Fibroblast of skin of right quadriceps (primary cell): ENCODE data around the gene CLDND1.
A peak's percentile ranks its signal among the peaks of the same experiment; 100 is the strongest.
"Not testable (repeated sequence)": the region's sequence is repeated elsewhere in the genome, so short reads cannot be mapped to it uniquely, and the experiment has no call there.

Experiments
- DNase-seq: peaks from one replicate; pipeline ENCODE4 v3.0.0-alpha.2; 2013

The CLDND1 gene

DNA sequence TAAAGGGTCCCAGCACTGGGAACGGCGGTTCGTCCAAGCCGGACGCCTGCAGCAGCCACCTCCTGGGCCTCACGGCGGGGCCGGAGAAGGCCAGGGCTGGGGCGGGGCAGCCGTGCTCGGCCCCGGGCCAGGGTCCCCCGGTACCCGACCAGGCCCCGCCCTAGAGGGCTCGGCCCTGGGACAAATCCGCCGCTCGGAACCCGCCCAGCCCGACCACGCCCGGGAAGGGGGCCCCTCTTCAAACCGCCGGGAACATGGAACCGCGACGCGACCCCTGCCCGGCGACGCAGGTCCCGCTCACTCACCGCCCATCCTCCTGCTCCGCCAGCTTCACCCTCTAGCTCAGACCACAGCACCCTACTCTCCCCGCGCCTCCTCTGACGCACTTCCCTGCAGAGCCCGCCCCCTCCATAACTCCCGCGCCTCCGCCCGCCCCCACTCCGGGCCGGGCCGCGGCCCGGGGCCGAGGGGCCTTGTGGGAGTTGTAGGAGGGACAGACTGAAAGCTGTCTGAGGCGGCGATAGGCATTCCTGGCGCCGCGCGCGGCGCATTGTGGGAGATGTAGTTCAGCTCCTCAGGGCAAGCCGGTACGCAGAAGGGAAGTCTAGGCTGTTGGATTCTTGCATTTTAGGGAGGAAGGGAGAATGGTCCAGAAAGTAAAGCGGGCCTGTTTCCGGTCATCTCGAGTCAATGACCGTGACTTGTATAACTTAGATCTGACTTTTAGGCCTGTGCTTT, at the start of gene CLDND1:
Gene CLDND1, minus strand, starts transcription at position 359 of the 738 bp plus-strand sequence. CDS start 1,478 bp downstream, outside the sequence.
- peak; percentile 97 for DNase-seq

DNA sequence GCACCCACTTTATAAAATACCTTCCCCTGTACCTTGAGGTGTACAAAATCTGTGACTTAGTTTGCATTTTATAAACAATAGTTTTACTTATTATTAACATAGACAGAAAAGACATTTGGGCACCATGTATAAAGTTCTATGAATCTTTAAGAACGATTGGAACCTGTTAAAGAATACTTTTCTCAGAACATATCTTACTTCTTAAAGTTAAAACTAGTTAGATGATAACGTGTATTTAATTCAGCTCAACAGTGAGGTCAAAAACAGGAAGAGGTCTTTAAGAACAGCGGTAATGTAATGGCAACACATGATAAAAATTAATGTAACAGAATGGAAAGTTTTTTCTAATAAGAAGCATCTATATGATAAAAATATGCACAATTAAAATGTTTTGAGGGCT, 45.7 kb upstream of the CLDND1 start:
- DNase-seq, result no peak

DNA sequence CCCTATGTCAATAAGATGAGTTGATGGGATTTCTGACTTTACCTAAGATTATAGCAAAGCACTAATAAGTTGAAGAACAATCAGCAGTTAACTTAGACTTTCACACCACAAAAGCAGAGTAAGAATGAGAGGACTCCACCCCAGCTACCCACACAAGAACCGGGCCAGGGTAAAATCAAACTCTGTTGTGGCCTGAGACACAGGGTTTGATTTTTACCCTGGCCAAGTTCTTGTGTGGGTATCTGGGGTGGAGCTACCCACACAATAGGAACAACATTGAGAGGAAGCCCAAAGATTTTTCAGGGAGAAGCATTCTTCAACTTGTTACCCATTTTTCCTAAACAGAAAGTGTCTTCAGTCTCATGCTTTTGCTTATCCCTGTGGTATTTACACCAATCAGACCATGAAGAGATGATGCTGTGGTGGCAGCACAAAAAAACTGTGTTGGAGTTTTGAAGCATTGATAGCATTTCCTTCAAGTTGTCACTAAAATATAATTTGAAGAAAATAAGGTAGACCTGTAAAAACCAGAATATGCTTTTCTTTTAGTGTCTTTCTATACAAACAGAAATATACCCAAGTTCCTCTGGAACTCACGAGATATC, 45.1 kb upstream of the CLDND1 start:
- no peak for DNase-seq

DNA sequence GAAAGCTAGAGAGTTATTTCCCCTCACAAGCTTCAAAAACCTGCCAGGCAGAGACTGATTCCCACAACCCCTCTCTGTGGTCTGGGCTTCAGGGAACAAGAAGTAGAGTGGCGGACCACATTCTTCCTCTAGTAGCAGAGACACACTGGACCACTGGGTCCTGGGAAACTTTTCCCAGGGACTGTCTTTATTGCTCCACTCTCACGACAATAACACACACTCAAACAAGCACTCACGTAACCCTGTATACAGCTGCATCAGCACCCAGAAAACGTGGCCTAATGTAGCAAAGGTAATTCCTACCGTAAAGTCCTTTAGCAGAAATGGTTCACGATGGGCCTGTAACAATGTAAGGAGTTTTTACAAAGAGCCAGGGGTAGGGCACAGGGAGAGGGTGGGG, 43.1 kb upstream of the CLDND1 start:
- no peak for DNase-seq

DNA sequence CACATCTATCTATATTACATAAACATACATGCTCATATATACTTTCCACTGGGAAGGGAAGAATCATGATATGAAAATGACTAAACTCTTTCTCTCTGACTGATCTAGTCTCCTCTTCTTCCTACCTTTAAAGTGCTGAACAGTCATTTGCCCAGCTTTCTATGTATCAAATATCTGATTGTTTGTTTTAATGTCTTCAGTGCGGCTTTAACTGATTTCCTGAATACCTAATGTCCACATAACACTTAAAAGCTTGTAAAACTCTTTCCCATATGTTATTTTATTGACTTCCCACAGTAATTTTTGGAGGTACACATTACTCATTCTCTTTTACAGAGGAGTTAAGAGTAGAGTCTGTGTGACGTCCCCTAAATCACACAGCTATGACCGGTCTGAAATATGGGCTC, 42.5 kb upstream of the CLDND1 start:
- peak; percentile 9 for DNase-seq

DNA sequence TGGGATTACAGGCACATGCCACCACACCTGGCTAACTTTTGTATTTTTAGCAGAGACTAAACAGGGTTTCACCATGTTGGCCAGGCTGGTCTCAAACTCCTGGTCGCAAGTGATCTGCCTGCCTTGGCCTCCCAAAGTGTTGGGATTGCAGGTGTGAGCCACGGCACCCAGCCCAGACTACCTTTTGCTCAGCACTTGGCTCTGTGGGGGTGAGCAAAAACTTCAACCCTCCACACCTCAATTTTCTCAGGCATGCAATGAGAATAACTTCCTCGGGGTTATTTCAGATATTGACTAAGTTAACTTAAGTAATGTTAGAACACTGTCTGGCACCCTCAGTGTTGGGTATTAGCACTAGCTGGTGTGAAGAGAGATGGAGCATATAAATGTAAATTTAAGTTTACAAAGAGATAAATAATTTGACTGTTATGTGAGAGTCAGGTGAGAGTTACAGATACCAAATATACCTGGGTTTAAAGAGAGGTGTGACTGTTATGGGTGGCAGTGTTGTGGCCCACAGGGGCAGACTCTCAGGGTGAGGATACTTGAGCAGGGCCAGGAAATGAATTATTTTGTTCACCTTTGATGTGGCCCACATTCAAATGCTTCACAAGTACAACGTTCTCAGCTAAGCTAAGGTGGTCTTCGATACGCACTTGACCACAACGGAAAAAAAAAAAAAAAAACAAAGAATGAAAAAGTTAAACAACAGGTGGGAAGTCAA, 41.7 kb upstream of the CLDND1 start:
- DNase-seq, result no peak

DNA sequence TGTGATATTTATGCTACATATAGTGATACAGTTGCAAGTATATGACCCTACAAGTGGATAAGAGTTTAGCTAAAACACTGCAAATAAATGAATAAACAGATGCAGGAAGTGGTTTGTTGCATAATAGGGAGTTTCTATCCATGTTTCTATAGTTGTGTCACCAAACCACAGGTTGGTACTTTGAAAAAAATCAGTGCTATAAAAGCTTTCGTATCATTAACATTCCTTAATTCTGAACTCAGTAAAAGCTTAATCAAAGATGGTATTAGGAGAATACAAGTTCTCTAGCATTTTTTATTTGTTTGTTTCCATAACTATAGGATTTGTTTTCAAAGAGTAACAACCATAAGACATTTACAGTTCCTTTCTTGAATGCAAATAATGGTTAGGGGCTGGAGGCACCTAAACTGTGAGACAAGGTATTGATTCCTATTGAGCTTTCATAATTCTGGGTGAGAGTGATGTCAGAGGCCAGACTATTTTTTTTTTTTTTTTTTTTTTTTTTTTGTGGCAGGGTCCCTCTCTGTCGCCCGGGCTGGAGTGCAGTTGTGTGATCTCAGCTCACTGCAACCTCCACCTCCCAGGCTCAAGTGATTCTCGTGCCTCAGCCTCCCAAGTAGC, 41.1 kb upstream of the CLDND1 start:
- DNase-seq, result peak; percentile 68

DNA sequence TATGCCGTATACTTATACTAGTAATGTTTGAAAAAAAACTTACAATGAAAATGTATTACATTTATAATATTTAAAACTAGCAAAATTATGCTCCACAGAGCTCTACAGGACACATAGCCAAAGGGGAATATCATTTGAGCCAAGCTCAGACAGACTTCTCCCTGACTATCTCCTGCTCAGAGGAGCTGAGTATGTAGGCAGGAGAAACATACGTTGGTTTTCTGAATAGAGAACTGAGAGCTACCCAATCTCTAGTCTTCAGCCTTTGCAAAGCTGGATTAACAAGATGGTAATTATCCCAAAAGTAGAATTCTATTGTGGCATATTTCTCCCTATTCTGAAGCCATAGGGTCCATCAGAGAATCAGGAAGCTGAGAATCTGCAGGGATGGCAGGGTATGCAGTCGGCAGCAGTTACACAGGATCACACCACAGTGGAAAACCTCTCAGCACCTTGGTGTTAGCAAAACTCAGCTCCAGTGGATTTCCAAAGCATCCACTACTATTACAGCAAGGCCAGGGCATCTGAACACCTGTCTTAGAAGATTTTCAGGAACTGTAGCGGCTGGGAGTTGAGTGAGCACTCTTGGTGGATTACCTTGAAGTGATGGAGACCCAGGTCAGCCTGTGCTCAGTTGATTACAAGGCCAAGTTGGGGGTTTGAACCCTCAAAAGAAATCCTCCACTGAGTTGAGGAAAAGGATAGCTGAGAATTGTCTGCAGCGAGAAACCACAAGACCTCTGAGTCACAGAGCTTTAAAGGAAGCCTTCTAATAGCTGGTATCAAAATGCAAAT, 39.2 kb upstream of the CLDND1 start:
- peak; percentile 7 for DNase-seq

DNA sequence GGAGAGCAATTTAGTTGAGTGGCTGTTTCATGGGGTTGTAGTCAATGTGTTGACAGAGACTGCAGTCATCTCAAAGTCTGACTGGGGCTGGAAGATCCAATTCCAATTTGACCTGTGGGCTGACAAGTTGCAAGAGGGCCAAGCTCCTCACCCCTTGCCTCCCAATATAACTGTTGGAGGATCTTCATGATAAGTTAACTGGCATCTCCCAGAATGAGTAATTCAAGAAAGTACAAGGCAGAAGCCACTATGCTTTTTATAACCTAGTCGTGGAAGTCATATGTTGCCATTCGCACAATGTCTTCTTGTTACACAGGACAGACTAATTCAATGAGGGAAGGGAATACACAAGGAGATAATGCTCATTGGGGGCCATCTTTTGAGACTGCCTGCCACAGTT, 38.2 kb upstream of the CLDND1 start:
- no peak for DNase-seq

DNA sequence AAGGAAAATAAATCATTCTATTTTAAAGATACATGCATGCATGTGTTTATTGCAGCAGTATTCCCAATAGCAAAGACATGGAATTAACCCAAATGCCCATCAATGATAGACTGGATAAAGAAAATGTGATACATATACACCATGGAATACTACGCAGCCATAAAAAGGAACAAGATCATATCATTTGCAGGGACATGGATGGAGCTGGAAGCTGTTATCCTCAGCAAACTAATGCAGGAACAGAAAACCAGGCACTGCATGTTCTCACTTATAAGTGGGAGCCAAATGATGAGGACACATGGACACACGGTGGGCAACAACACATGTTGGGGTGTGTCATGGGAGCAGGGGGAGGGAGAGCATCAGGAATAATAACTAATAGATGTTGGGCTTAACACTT, 37.1 kb upstream of the CLDND1 start:
- DNase-seq, result not testable (repeated sequence)

DNA sequence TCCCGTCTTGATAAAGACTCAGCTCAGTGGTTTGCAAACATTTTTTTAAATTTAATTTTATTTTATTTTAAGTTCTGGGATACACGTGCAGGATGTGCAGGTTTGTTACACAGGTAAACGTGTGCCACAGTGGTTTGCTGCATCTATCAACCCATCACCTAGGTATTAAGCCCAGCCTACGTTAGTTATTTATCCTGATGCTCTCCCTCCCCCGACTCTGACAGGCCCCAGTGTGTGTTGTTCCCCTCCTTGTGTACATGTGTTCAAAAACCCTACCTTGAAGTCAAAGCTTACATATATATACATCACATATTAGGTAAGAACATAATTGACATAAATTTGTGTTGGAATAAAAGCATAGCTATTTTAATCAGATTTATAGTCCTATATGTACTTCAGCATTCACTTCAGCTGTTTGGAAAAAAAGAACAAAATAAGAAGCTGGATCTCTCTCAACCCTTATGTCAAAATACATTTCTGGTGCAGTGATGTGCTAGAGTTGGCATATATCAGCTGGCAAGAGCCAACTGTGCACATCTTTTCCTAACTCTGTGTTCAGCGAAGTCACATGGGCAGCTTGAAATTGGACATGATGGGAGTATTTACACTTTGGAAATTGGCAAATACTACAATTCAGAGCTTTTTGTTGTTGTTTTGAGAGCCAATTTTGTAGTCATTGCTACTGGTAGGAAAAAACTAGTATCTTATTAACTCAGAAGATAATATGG, 35.6 kb upstream of the CLDND1 start:
- DNase-seq, result no peak

DNA sequence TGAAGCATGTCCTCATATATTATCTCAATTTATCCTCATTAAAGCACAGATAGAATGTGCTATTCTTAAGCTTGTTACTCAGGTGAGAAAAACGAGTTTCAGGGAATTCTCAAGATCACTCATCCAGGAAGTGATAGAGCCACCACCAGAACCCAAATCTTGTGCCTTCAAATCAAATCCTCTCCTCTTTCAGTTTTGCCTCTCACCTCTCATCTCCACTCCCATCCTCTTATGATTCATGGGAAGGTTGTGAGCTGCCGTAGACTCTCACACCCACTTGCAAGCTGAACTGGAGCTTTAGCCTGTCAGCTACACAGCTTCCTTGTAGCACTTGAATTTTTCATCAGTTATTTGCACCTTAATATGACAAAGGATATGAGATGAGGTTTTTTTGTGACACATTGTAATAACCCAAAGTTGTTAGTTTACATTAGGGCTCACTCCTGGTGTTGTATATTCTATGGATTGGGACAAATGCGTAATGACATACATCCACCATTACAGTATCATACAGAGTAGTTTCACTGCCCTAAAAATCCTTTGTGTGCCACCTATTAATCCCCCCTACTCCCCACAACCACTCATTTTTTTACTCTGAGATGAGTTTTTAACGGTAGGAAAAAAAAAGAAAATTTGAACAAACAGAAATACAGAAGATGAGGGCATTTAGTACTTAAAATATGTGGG, 34.8 kb upstream of the CLDND1 start:
- no peak for DNase-seq

DNA sequence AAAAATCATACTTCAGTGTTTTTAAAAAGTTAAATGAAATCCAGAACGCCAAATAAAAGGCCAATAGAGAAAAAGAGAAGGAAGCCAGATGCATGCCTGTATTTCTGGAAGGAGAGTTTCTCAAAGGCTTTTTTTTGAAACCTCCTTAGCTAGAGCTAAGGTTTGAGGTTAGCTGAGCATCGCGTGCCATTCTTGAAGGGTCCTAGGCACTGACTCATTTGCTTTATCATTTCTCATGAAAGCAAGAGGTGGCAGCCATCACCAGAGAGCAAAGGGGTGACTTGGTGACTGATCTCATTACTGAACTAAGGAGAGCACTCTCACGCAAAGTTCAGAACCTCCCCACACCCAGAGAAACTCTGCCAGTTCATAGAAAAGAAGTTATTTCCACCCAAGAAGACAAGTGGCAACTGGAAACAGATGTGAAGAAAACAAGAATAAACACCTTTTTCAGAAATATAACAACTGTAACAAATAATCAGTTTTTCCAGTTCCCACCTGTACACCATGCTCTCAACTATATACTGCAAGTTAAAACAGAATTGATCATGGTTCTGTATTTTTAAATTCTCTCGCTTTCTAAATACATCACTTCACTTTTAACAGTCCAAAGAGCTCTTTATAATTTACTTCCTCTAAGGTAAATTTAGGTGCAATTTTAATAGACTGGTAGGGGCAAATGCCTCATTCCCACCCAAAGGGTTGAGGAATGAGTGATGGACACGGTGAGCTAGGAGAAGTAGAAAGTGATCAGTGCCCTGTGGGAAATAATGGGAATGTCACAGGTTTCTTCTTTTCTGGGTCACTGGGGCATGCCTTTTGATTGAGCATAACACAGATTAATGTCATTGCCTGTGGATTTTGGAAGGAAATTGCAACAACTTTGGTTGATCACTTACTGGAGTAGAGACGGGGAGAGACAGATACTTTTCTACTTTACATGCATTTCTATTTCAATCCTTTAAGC, 33.7 kb upstream of the CLDND1 start:
- DNase-seq, result no peak

DNA sequence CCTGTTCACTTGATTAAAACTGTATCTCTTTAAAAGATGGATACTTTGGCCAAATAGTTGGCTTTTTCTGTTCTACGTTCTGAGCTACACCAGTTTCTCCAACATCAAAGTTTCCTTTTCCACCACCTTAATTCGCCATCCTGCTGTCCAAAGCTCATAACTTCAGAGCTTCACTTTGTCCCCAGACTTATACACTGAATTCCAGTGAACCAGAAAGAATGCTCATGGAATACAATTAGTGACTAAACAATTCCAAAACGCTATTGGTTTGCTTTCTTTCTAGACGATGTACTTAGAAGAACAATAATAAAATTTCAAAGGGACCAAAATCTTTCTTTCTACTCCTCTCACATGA, 32.3 kb upstream of the CLDND1 start:
- DNase-seq, result no peak

DNA sequence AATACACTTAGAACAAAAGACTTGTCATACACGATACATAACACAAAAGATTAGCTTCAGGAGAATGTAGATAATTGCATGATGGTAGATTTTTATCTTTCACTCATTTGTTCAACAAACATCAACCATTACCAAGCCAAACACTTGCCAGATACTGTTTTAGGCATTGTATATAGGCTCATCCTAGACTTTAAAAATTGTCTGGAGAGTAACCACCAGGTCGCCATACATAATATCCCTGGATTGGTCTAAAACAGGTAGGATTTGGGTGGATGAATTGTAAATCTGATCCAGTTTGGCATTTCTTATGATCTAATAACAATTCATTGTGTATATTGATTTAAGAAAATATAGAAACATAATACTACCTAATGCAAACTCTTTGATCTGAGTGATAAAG, 31.9 kb upstream of the CLDND1 start:
- no peak for DNase-seq

DNA sequence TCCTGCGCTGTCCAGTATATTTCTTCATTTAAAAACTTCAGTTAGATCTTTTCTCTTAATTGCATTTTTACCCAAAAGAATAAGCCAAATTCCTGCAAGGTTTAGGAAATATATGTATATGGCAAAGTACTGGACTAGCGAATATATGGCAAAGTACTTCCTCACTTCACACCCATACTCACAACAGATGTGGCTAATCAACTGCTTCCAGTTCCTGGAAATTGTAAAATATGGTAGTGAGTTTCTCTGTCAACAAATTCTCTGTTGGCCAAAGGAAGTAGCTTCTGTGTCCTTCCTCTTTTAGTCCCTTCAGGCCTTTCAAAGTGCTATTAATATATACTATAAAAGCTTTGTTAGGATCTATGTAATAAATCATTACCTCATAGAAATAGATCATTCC, 31.1 kb upstream of the CLDND1 start:
- DNase-seq, result no peak

DNA sequence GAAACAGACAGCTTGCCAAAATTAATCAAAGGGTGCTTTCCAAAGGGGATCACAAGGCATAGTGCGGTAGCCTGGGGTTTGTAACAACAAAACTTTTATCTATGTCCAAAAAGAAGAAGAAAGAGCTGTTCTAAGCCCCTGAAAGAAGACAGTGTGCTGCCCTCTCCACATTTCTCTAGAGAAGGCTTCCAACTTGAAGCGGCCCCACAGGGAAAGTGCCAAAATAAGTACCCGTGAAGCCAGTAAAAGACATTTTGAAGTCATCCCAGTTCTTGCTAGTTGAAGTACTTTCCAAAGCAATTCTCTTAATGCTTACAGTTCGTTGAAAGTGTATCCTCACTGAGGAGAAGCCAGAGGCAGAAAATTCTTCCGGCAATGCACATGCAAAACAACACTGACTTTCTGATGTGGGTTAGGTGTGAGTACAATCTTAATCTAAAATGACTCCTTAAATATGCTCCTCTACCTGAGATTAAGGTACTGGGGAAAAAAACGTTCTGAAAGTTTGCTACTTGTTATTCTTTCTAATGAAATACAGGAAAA, 30.4 kb upstream of the CLDND1 start:
- no peak for DNase-seq

DNA sequence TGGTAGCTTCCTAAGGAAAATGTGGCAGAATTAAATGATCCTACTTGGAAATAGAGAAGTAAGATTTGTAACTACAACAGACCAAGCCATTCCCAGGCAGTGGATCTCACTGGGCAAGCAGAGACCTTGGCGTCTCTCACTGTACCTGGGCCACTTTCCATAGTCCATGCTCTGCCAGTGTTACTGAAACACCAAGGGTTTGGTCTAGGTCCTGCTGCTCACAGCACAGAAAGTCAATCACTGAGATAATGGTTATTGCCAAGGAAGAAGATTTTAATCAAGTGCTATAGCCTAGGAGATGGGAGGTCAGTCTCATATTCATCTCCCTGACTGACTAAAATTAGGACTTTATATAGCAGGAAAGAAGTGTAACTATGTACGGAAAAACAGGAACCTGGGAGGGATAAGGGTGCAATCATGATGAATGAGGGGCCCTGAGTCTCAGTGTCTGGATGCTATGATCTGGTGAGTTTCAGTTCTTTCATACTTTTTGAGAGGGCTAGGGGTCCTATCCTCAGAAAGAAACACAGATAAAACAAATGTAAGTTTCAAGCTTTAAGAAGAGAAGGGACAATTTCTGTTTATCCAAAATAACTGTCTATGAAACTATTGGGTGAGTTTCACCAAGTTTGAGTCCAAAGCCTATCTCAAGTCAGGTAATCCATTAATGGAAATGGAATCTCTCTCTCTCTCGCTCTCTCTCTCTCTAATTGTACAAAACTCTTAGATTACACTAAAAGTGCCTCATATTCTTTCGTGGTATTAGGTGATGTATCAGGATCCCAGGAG, 29.7 kb upstream of the CLDND1 start:
- no peak for DNase-seq

DNA sequence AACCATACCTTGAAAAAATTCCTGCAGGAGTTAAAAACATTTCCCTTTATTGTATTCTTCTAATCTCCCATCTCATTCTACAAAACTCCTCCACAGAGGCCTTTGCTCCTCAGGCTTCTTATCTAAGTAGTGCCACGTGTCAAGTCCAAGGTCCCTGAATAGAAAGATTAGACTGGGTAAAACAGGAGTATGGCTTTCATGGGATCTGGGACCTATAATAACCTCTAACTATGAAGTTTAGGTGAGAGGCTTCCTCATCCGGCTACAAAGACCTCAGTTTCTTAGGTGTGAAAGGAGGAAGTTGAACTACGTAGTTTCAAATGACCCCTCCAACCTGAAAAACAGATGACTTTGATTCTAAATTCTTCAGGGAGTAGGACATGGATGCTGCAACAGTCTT, 29.1 kb upstream of the CLDND1 start:
- no peak for DNase-seq
